GM18520 (cell line): ENCODE data around the gene ZNF618.

ENCODE experiments used
- ATAC-seq: cut with Tn5 transposase; IDR thresholded peaks from one replicate; pipeline ENCODE4 v1.9.1; 2021; ENCODE audit not compliant: unreplicated experiment

ZNF618 gene

DNA sequence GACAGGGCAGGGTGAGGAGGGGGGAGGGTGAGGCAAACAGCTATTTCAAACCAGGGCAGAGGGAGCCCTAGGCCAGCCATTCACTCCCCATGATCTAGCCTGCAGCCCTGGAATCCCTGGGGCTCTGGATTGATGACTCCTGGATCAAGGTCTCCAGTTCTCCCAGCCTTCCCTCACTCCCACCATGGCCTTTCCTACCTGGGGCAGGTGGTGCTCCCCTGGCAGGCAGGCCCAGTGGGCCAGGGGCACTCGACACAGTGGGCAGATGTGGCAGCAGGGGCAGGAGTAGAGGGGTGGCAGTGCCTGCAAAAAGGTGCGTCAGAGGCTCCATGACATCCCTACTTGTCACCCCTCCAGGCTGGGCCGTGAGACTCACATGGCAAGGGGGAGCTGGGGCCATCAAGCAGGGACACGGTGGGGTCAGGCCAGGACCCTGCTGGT lies 216.9 kb downstream of the ZNF618 start:
- no peak for ATAC-seq

DNA sequence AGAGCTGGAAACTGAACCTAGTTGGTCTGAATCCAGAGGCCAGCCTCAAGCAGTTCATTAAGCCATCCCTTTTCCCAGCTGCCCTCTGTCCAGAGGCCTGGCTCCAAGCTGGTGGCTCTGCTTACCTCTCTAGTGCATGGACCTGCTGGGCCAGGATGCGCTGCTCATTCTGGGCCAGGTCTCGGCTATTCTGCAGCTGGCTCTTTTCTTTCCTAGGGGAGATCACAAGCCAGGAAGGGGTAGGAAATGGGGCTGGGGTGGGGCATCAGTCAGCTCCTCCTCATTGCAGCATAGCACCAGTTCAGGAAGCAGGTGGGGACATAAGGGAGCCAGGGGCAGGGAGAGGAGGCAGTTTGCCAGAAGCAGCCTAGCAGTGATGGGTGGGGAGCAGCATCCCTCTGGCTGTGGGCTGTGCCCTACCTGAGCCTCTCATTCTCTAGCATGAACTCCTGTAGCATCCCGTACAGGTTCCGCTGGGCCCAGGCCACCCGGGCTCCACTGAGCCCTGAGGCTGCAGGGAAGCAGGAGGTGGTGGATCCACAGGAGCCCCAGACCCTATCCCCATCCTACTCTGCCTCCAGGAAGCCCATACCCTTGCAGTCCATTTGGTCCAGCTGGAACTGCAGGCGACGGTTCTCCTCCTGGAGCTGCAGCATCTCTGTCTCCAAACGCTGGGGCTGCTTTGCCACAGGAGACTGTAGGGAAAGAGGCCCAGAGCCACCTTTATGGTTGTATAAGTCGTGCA lies 217.8 kb downstream of the ZNF618 start:
- ATAC-seq: no peak

DNA sequence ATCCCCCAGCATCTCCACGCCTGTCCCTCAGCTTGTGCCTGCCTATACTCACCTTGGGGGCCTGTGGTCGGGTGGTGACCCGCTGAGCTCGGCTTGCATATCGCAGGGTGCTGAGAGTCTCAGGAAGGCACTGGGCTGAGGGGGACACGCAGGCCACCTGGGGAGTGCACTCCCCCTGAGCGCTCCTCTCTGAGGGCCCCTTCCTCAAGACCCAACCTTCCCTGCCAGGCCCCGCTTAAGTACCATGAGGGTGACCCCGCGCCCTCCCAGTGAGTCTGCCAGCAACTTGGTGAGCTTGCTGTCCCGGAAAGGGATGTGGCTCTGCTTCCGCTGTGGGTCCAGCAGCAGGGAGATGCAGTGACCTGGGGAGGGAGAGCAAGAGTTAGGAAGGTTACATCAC lies 218.9 kb downstream of the ZNF618 start:
- no peak for ATAC-seq

DNA sequence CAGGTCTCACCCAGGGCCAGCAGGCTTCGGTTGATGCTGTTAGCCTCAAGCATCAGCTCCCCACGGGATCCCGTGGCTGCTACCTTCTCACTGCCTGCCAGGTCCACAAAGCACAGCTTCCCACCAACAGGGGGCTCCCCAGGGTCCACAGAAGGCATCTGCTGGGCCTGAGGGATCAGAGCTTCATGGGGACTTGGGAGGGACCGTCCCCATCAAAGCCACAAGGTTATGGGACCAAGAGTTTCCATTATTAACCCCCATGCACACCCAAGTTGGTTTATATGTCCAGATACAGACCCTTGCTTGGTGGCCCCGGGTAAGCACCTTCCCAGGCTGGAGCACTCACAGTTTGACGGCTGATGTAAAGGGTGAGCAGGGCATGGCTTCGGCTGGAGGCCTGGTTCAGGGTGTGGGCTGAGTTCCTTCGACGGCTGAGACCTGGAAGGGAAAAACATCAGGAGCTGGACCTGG lies 220.0 kb downstream of the ZNF618 start:
- no peak for ATAC-seq

DNA sequence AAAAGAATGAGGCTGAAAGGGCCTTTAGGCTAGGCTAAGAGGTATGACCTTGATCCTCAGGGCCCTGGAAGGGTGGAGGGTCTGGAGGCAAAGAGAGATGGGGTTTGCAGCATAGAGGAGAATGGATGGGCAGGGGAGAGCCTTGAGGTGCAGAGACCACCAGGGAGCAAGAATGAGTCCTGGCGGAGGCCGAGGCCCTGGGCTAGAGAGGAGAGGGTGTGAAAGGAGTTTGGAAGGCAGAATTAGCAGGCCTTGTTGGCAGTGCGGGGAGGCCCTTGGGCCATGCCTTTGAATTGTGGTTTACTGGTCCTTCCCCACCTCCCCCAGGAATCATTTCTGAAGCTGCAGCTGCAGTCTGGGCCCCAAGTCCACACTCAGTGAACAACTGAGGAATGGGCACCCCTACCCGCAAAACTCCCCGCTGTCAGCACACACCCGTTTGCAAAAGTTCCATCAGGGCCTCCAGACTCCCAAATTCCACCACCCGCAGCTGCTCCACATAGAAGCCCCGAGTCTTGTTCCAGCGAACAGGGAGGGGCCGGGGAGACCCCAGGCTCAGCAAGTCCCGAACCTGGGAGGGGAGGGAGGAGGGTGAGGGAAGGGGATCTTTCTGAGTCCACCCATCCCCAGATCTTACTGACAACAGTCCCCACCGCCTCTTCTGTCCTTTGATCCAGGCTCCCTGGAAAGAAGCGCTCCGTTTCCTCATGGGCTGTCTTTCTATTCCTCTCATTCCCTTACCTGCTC lies 220.9 kb downstream of the ZNF618 start:
- ATAC-seq: no peak

DNA sequence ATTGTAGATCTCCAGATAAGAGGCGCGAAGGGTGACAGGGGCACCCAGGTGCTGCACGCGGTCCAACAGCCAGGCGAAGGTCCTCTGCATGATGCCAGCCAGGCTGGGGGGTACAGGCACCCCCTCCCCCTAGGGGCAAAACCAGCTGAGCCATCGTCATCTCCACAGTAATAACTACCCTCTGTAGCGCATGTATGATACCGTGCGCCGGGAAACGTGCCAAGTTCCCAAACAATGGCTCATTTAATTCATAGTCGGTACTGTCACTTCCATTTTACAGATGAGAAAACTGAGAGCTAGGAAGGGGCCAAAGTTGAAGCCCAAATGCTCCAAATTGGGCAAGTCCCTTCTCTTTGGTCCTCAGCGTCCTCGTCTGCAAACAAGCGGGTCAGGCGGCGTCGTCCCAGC lies 221.5 kb downstream of the ZNF618 start:
- ATAC-seq: no peak

DNA sequence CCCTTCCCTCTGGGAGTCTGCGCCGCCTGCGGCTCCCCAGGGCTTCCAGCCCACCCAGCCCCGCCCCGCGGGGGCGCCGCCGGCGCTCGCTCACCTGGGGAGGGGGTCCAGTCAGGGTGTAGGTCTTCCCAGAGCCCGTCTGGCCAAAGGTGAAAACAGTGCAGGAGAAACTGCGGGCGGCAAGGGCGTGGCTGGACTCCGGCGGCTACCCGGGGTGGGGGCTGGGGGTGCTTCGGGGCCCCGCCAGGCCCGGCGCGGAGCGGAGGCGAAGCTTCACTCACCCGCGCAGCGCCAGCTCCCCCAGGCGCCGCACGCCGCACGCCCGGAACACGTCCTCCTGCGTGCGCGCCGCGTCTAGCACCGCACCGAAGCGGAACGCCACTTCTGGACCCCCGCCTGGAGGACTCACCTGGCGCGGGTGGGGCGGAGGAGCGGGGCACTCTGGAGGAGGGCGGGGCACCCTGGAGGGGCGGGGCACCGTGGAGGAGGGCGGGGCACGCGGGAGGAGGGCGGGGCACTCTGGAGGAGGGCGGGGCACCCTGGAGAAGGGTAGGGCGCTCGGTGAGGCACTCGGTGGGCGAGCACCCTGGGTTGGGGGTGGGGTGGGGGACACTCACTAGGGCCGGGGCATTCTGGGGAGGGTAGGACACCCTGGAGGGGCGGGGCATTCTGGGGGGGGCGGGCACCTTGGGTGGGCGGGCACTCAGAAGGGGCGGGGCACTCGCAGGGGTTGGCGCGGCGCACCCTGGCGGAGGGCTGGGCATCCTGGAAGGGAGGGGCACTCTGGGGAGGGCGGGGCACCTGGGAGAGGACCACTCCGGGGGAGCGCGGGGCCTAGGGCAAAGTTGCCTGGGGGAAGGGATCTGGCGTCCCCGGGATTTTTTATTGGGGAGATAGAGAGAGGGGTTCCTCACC lies 222.2 kb downstream of the ZNF618 start:
- no peak for ATAC-seq

DNA sequence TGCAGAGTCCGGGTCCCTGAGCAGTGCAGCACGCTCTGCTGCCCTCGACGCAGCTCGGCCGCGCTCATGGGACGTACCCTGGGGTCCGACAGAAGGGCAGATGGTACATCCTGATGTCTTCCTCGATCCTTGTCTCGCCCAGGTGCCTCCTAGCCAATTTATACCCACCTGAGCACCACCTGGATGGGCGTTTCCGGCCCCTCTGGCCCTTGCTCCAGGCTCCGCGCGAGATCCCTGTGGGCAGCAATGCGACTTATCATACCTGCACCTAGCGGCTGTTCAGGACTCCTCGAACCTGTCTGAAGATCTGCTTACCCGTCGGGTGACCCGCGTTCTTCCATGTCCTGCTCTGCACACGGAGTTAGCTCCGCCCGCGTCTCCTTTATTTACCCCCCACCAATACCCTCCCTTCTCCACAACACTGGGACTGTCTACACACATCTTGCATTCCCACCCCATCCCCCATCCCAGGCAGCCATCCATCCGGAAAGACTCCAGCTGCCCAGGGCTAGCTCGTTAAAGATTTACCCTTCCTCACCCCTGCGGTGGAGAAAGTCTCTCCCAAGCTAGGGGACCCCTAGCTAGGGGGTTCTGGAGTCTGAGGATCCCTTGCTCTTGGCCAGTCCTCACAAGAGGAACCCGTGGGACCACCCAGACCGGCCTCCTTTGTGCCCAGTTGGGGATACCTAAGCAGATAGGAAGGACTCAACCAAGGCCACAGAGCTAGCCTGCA lies 223.0 kb downstream of the ZNF618 start, which contains the start of gene KIF12:
KIF12 (minus strand) TSS at position 357 of the 733 bp plus-strand sequence; CDS start at position 341, 16 bp downstream.
- no peak for ATAC-seq

DNA sequence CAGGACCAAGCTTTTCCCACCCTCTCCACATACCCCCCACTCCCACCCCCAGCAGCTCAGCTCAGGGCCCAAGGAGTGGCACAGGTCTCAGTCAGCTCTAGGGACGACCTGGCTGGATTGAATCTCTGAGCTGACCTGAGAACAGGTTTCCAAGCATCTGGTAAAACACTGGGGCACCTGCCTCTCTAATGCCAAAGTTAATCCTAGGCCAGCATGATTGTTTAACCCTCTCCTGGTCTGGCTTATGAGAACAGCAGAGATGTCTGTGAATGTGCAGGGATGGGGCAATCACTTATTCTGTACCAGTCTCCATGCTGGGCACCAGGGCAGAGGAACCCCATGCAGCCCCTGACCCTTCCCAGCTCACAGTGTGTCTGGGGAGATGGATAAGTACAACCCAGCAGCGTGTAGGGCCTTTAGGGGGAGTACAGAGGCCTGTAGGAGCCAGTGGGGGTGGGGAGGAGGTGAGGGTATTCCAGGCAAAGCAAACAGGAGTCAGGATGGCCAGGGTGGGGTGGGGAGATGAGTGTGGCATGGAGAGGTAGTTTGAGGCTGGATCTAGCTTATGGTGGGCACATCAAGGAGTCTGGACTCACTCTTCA lies 223.7 kb downstream of the ZNF618 start:
- ATAC-seq: no peak

DNA sequence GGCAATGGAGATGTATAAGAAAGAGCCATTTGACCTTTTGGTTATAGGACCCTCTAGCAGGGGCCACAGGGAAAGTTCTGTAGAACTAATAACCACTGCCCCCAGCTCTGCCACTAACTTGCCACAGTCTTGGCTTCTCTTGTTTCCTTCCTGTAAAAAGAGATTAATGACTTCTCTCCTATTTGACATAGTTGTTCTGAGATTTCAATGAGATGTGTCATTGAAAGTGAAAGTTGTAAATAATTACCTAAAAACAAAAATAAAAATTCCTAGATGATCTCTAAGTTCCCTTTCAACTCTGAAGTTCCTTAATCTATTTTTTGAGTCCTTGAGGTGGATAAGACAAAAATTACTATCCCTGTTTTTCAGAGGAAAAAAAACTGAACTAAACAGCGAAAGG lies 224.4 kb downstream of the ZNF618 start:
- ATAC-seq: no peak

DNA sequence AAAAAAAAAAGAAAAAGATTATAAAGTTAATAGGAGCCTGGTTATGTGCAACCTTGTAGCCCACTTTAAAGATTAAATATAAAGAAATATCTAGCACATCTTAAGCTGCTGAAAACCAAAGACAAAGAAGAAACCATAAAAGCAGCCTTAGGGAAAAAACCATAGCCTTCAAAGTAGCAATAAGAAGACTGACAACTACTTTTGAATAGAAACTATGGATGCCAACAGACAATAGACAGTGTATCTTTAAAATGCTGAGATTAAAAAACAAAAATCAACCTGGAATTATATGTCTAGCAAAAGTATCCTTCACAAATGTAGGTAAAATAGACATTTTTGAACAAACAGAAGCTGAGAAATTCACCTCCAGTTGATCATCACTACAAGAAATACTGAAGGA lies 226.4 kb downstream of the ZNF618 start:
- ATAC-seq: no peak

DNA sequence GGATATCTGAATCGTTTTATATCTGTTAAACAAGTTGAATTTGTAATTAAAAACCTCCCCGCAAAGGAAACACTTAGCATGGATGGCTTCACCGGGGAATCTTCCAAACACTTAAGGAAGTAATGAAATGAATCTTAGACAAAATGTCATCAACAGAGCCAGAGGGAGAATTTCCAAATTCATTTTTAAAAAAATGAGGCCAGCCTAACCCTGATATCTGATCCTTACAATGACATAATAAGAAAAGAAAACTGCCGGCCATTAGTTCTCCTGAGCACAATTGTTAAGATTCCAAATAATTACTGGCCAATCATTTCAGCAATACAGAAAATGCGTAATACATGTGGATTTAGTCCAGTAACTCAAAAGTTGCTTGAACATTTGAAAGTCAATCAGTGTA lies 229.1 kb downstream of the ZNF618 start:
- ATAC-seq: no peak
